Neutrophil (primary cell): Measurements from ENCODE around the gene NEK4.
"Not testable (repeated sequence)": the region's sequence is repeated elsewhere in the genome, so short reads cannot be mapped to it uniquely, and the experiment has no call there.

Experiments used
- H3K27ac ChIP-seq: fragments of 200-600 bp; sonication (generic); 2 replicates; pipeline ENCODE4 v1.5.1; 2016; ENCODE audit warnings: mild to moderate bottlenecking, moderate library complexity
- H3K27me3 ChIP-seq: fragments of 200-600 bp; sonication (generic); 2 replicates; pipeline ENCODE4 v1.6.0; 2016; ENCODE audit warnings: mild to moderate bottlenecking
- H3K36me3 ChIP-seq: fragments of 200-600 bp; sonication (generic); 2 replicates; pipeline ENCODE4 v1.5.1; 2017
- H3K4me1 ChIP-seq, 2 experiments: fragments of 200-600 bp in 1 of 2; sonication (generic) in 1 of 2; 1 replicate in 1 of 2; 2 replicates in 1 of 2; pipeline versions ENCODE4 v1.5.1 to v1.6.1; 2013 to 2016; ENCODE audit warnings: low read depth in 1 of 2, low read length in 1 of 2, mild to moderate bottlenecking in 1 of 2, moderate library complexity in 1 of 2; ENCODE audit not compliant: control insufficient read depth in 1 of 2, insufficient read depth in 1 of 2
- H3K4me3 ChIP-seq, 2 experiments: fragments of 200-600 bp in 1 of 2; sonication (generic) in 1 of 2; 1 replicate in 1 of 2; 2 replicates in 1 of 2; pipeline ENCODE4 v1.5.1; 2013 to 2016; ENCODE audit warnings: low read depth in 1 of 2, low read length in 1 of 2, mild to moderate bottlenecking in 1 of 2, moderate library complexity in 1 of 2
- H3K9me3 ChIP-seq: fragments of 200-600 bp; sonication (generic); 2 replicates; pipeline ENCODE4 v1.5.1; 2016
- CTCF ChIP-seq: fragments of 200-600 bp; sonication (generic); IDR thresholded peaks from 2 replicates; pipeline ENCODE4 v1.5.1; 2016; ENCODE audit warnings: antibody characterized with exemption

Gene NEK4

GRCh38 chr3:52733256-52733891 is 37.4 kb downstream of the NEK4 start:
- H3K27ac ChIP-seq = no peak overlapping the region
- H3K9me3 ChIP-seq = peaks cover 5% of the 10 kb centered on the region
- H3K36me3 ChIP-seq = peaks cover 22% of the 10 kb centered on the region
- H3K4me3 ChIP-seq = no peak overlapping the region
- H3K27me3 ChIP-seq = no peaks in the 10 kb centered on the region
- TF ChIP-seq CTCF = no peak
- H3K4me1 ChIP-seq = no peaks in the 10 kb centered on the region

DNA sequence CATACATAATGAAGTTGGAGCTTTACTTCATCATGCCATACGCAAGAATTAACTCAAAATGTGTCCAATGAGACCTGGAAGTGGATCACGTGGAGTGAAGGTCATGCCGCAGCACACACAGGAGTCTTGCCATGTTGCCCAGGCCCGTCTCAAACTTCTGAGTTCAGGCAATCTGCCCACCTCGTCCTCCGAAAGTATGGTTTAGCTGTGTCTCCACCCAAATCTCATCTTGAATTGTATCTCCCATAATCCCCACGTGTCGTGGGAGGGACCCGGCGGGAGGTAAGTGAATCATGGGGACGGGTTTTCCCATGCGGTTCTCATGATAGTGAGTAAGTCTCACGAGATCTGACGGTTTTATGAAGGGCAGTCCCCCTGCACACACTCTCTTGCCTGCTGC is 39.1 kb downstream of the NEK4 start:
- H3K9me3 ChIP-seq = peaks cover 9% of the 10 kb centered on the region
- no peak for TF ChIP-seq CTCF
- H3K4me1 ChIP-seq = no peaks in the 10 kb centered on the region
- no peaks in the 10 kb centered on the region for H3K27me3 ChIP-seq
- H3K27ac ChIP-seq = no peak overlapping the region
- peaks cover 21% of the 10 kb centered on the region for H3K36me3 ChIP-seq
- H3K4me3 ChIP-seq = no peak overlapping the region

DNA sequence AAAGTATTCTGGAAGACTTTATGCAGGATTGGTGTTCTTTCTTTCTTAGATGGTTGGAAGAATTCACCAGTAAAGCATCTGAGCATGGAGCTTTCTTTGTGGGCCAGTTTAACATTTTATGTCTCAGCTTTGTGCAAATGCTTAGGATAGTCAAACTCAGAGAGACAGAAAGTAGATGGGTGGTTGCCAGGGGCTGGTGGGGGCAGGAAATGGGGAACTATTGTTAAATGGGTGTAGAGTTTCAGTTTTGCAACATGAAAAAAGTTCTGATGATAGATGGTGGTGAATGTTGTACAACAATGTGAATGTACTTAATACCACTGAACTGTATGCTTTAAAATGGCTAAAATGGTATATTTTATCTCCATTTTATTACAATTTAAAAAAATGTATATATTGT is 40.1 kb downstream of the NEK4 start:
- H3K36me3 ChIP-seq = peaks cover 14% of the 10 kb centered on the region
- H3K4me1 ChIP-seq = no peaks in the 10 kb centered on the region
- H3K27me3 ChIP-seq = no peaks in the 10 kb centered on the region
- H3K9me3 ChIP-seq = peaks cover 9% of the 10 kb centered on the region
- no peak overlapping the region for H3K27ac ChIP-seq
- H3K4me3 ChIP-seq = no peak overlapping the region
- no peak for TF ChIP-seq CTCF

- not testable (repeated sequence) for H3K36me3 ChIP-seq, H3K4me3 ChIP-seq, H3K4me1 ChIP-seq, H3K27ac ChIP-seq, H3K27me3 ChIP-seq, H3K9me3 ChIP-seq
These were observed 42.0 kb downstream of the NEK4 start for GRCh38 chr3:52728753-52729152.

DNA sequence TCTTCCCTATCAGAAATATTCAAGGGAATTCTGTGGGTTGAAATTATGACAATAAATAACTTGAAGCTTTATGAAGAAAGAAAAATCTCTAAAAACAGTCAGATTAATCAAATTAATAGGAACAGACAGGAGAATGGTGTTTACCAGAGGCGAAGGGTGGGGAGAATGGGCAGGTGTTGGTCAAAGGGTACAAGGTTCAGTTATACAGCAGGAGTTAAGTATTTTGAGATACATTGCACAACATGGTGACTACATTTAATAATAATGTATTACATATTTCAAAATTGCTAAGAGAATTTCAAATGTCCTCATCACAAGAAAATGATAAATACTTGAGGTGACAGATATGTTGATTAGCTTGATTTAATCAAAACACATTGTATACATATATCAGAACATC is 46.2 kb downstream of the NEK4 start:
- Histone ChIP-seq H3K4me1 (peaks cover 21 to 25% of the 10 kb centered on the region in 2 experiments), H3K27me3 (no peaks in the 10 kb centered on the region), H3K9me3 (peaks cover 9% of the 10 kb centered on the region), H3K27ac (no peak overlapping the region), H3K4me3 (no peak overlapping the region), H3K36me3 (no peaks in the 10 kb centered on the region)
- no peak for TF ChIP-seq CTCF

GRCh38 chr3:52723935-52724334 is 46.8 kb downstream of the NEK4 start:
- Histone ChIP-seq H3K4me3 (no peak overlapping the region), H3K9me3 (peaks cover 9% of the 10 kb centered on the region), H3K36me3 (no peaks in the 10 kb centered on the region), H3K27ac (no peak overlapping the region), H3K4me1 (peaks cover 21 to 25% of the 10 kb centered on the region in 2 experiments), H3K27me3 (no peaks in the 10 kb centered on the region)
- no peak for TF ChIP-seq CTCF
